Epithelial cell of proximal tubule (primary cell): ENCODE results near the gene FITM1. TPM values are rescaled to one million over a fixed set of nuclear protein-coding genes. Genes with fewer than 3 reads are reported as not detected.

Source experiments
- DNase-seq: peaks from one replicate; pipeline ENCODE4 v3.0.0-alpha.2; 2011; ENCODE audit warnings: low read depth
- H3K4me3 ChIP-seq: 2 replicates; pipeline ENCODE4 v1.5.1; 2011; ENCODE audit warnings: low read depth, mild to moderate bottlenecking, low read length
- total RNA-seq: library from RNA; depleted of rRNA; stranded (reverse); fragments of >200 nt; gene quantifications from 2 replicates; pipeline ENCODE4 v1.2.3, GENCODE V29; 2015
- TF ChIP-seq, protein P1 (sequence below): conservative IDR thresholded peaks from 2 replicates; pipeline ENCODE4 v1.5.1; 2012; ENCODE audit warnings: low read depth, mild to moderate bottlenecking, low read length

FITM1 gene
- total RNA-seq, 1 donor from 2014 or later, result not detected

DNA sequence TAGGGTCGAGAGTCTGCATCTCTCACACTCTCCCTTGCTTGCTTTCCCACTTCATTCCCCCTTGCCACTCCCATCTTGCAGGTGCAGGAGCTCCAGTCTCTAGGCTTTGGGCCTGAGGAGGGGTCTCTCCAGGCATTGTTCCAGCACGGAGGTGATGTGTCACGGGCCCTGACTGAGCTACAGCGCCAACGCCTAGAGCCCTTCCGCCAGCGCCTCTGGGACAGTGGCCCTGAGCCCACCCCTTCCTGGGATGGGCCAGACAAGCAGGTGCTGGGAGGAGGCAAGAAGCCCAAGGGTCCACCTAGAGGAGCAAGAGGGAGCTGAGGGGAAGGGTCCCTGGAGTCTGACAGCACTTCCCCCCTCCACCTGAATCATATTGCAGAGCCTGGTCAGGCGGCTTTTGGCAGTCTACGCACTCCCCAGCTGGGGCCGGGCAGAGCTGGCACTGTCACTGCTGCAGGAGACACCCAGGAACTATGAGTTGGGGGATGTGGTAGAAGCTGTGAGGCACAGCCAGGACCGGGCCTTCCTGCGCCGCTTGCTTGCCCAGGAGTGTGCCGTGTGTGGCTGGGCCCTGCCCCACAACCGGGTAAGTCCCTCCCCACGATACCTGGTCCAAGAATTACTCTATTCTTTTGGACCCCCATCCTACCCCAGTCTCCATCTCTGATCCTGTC, 21.1 kb downstream of the FITM1 start:
- DNase-seq, result no peak
- TF ChIP-seq, protein P1, sequence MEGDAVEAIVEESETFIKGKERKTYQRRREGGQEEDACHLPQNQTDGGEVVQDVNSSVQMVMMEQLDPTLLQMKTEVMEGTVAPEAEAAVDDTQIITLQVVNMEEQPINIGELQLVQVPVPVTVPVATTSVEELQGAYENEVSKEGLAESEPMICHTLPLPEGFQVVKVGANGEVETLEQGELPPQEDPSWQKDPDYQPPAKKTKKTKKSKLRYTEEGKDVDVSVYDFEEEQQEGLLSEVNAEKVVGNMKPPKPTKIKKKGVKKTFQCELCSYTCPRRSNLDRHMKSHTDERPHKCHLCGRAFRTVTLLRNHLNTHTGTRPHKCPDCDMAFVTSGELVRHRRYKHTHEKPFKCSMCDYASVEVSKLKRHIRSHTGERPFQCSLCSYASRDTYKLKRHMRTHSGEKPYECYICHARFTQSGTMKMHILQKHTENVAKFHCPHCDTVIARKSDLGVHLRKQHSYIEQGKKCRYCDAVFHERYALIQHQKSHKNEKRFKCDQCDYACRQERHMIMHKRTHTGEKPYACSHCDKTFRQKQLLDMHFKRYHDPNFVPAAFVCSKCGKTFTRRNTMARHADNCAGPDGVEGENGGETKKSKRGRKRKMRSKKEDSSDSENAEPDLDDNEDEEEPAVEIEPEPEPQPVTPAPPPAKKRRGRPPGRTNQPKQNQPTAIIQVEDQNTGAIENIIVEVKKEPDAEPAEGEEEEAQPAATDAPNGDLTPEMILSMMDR, result no peak
- no peak overlapping the region for H3K4me3 ChIP-seq

DNA sequence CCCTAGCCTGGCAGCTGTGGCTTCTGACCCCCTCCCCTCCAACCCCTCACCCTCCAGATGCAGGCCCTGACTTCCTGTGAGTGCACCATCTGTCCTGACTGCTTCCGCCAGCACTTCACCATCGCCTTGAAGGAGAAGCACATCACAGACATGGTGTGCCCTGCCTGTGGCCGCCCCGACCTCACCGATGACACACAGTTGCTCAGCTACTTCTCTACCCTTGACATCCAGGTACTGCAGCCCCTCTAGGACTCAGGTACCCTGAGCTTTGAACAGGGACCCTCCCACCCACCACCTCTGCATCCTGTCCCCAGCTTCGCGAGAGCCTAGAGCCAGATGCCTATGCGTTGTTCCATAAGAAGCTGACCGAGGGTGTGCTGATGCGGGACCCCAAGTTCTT, 24.6 kb downstream of the FITM1 start:
- no peak overlapping the region for H3K4me3 ChIP-seq
- TF ChIP-seq, protein P1, result no peak
- DNase-seq, result no peak

DNA sequence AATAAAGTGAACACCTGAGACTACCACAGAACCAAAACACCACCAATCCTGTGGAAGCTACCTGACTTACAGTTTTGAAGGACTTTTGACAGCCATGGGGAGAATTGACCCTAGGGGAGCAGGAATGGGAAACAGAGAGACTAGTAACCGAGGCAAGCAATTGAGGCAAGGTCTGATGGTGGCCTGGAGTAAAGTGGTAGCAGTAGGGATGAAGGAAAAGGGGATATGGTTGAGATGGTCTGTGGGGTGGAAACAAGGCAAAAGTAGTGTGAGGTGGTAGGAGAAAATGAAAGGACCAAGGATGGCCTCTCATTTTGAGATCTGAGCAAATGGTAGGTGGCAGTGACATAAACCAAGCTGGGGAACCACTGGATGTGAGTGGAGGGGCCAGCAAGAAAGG, 26.4 kb downstream of the FITM1 start:
- H3K4me3 ChIP-seq, result no peak overlapping the region
- TF ChIP-seq, protein P1, result no peak
- DNase-seq, result no peak

DNA sequence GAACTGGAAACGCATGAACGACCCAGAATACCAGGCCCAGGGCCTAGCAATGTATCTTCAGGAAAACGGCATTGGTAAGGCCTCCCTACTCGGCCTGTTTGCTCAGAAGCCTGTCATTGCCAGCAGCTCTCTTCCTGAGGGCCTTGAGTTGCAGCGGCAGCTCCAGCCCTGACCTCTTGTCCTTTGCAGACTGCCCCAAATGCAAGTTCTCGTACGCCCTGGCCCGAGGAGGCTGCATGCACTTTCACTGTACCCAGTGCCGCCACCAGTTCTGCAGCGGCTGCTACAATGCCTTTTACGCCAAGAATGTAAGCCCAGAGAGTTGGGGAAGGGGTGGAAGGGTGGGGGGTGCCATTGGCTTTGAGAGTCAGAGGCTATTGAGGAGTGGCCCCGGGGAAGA, 26.9 kb downstream of the FITM1 start:
- TF ChIP-seq, protein P1, result no peak
- H3K4me3 ChIP-seq, result no peak overlapping the region
- no peak for DNase-seq

DNA sequence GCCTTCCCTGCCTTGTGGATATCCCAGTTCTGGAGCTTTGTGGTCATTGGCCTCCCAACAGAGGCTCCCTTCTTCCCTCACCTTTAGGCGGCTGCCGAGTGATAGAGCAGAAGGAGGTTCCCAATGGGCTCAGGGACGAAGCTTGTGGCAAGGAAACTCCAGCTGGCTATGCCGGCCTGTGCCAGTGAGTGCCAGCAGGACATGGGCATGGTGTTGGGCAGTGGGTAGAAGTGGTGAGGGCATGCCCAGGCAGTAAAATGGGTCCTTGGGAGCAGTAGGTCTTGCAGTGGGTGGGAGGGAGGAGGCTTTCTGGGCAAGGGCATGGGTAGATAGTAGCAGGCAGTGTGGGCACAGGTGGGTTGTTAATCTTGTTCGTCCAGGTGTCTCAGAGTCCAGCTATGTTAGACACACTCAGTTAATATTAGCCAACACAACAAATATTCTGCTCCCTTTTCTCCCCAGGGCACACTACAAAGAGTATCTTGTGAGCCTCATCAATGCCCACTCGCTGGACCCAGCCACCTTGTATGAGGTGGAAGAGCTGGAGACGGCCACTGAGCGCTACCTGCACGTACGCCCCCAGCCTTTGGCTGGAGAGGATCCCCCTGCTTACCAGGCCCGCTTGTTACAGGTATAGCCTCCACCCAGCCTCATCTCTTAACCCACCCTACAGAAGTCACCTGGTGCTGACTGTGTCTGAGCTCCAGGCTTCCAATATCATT, 29.5 kb downstream of the FITM1 start:
- TF ChIP-seq, protein P1, result no peak
- no peak overlapping the region for H3K4me3 ChIP-seq
- DNase-seq, result no peak

DNA sequence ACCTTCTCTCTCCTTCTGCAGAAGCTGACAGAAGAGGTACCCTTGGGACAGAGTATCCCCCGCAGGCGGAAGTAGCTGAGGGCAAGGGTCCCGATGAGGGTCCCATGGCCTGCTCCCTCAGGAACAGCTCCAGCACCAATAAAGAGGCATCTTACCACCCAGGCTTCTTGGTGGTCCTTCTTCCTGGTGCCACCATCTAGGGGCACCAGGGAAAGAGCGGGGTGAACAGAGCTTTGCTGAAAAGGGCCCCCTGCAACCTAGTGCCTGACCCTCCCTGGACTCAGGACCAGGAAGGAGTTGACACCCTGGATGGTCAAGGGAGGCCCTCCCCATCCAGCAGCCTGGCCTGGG, 30.0 kb downstream of the FITM1 start:
- TF ChIP-seq, protein P1, result no peak

More for the DNA sequence above, 30.0 kb downstream of the FITM1 start:
- H3K4me3 ChIP-seq, result no peak overlapping the region
- DNase-seq, result no peak
